ENCODE results near the gene PDLIM4.

Gene PDLIM4

DNA sequence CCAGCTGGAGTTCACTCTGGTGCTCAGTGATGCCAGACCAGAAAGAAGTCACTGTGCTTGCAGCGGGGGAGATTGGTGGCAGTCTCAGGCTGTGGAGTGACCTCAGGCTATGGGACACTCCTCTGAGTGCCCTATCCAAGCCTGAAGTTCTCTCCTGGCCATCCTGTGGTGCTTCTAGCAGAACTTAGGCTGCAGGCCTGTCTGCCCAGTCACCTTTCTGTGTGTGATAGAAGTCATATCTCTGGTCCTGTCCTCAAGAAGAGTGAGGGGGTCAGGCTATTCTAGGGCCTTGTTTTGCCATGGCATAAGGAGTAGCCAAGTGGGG is 9.3 kb downstream of the PDLIM4 start:
- no peak for DNase-seq (ENCODE audit: low read depth in 4 of 4, low spot score in 1 of 4)

GRCh38 chr5:132267166-132267739 is 9.8 kb downstream of the PDLIM4 start:
- no peak for DNase-seq (ENCODE audit: low read depth in 4 of 4, low spot score in 1 of 4)

- no peak for DNase-seq (ENCODE audit: low read depth in 4 of 4, low spot score in 1 of 4)
Observed at GRCh38 chr5:132267931-132268768, 10.7 kb downstream of the PDLIM4 start.

DNA sequence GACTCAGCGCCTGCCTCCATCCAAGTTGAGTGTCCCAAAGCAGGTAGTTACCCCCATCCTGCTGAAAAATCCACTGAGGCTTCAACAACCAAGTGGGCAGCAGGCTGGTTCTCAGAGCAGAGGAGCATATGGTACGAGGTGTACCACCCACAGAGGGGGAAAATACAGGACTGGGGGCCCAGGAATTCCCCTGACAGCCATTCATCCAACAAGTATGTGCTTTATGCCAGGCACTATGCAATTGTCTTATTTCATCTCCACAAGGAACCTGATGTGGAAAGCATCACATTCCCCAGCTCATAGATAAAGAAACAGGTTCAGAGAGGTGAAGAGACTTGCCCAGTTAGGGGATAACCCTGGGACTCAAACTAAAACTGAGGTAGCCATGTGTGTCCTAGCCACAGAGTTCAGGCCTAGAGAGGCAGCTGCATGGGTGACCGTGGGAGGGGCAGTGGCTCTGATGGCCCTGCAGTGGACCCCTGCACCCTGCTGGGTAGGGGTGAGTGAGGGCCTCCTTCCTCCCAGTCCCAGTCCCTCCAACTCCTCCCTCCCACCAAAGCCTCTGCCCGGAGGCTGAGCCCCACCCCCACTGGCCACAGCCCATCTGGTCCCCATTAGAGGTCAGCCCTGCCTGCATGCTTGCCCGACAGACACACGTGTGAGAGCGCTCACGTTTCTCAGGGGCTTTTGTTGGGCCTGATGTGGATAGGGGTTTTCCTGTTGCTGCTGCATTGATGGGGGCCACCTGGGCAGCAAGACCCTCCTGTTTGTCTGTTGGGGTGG is 11.5 kb downstream of the PDLIM4 start:
- DNase-seq (ENCODE audit: low read depth in 4 of 4, low spot score in 1 of 4) = no peak

GRCh38 chr5:132269635-132270334 is 12.3 kb downstream of the PDLIM4 start:
- no peak for DNase-seq (ENCODE audit: low read depth in 4 of 4, low spot score in 1 of 4)

DNA sequence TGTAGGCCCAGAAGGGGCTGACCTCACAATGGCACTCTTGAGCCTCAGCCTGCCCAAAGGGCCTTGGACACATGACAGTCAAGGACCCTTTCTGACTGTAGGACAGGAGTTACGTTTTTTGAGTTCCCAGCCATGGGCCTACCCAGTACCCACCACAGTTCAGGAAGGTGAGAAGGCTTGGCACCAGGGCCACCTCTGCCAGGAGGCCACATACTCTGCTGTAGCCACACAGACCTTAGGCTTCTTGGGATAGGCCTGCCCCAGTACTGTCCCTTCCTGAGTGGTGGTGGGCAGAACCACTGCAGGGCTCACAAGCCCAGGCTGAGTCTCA is 12.8 kb downstream of the PDLIM4 start:
- DNase-seq (ENCODE audit: low read depth in 4 of 4, low spot score in 1 of 4) = no peak

GRCh38 chr5:132270706-132271105 is 13.2 kb downstream of the PDLIM4 start:
- DNase-seq (ENCODE audit: low read depth in 4 of 4, low spot score in 1 of 4) = no peak

- no peak for DNase-seq (ENCODE audit: low read depth in 4 of 4, low spot score in 1 of 4)
Observed at GRCh38 chr5:132271251-132272246, 14.1 kb downstream of the PDLIM4 start.

GRCh38 chr5:132272311-132273210 is 15.1 kb downstream of the PDLIM4 start:
- peak; percentile 42 to 65 (median 54) for DNase-seq (ENCODE audit: low read depth in 4 of 4, low spot score in 1 of 4)

DNA sequence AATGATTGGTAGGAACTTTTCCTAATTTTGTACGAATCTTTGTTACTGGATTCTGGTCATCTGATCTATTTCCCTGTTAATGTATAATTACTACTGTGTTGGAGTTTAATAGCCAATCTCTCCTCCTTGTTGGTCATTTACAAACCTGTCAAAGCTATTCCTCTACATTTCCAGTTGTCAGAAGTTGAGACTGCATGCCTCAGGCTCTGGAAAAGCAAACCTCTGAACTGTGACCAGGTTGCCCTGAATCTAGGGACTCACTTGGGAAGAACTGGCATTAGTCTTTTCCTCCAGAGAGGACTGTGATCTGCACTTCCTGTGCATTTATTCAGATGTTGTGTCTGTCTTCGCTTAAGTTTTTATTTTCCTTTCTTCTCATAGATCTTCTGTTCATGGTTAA is 16.1 kb downstream of the PDLIM4 start:
- no peak for DNase-seq (ENCODE audit: low read depth in 4 of 4, low spot score in 1 of 4)

DNA sequence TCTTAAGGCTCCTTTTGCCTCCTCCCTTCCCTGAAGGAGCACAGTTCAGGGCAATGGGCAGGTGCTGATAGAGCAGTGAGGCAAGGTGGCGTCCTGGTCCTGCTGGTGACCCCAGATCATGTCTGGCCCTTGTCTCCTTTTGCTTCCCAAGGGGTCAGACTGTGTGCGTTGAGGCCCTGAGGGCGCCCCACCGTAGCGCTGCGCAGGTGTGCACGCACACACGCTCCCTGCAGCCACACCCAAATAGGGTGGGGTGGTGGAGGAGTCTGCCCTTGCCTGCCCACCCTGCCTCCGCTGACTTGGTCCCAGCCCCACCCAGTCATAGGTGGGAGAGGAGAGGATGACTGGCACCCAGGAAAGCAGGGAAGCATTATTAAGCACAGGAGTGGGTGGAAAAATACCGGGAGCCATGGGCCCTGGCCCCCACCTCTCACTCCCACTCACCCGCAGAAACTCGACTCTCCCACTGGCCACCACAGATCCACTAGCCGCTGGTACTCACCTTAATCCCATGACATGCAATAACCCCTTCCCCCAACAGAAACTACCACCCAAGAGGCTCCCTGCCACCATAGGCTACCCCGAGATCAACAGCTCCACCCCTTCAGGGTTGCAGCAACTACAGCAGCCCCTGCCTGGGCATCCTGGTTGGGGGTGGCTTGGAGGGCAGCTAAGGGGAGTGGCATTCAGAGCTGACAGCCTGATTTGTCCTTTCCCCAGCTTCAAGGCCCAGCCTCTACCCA is 16.7 kb downstream of the PDLIM4 start:
- DNase-seq (ENCODE audit: low read depth in 4 of 4, low spot score in 1 of 4) = no peak

- DNase-seq (ENCODE audit: low read depth in 4 of 4, low spot score in 1 of 4) = no peak
Observed at GRCh38 chr5:132275367-132276220, 18.1 kb downstream of the PDLIM4 start.

DNA sequence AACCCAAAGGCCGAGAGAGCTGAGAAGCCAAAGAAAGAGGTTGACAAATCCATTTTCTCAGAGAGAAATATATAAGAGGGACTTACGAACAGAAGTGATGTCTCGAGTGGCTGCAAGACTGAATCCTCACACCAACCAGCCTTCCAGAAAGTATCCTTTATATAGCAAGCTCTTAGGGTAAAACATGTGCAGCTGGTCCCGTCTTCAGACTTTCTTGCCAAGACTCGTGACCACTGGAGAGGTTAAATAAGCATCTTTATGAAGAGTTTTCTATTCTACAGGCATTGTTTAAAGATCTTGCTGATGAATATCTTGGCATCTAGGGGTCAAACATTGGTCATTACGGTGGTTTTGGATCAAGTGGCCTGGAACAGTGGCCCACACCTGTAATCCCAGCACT is 19.8 kb downstream of the PDLIM4 start:
- DNase-seq (ENCODE audit: low read depth in 4 of 4, low spot score in 1 of 4) = no peak

GRCh38 chr5:132277971-132278853 is 20.7 kb downstream of the PDLIM4 start:
- no peak for DNase-seq (ENCODE audit: low read depth in 4 of 4, low spot score in 1 of 4)

DNA sequence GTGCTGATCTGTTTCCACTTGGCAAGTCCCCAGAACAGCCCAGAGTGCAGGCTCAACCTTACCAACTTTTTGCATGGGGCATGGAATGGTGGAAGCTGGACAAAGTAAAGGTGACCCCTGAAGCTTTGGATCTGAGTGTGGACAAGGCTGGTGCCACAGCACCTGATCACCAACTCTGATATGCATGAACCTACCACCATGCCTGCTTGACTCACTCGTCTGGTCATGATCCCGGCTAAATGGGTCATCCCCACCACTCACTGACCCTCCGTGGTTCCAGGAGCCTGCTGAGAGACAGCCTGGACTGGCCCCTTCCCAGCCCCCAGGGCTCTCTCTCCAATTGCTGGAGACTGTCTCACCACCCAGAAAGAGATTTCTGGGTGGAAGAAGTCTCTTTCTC is 22.3 kb downstream of the PDLIM4 start:
- DNase-seq (ENCODE audit: low read depth in 4 of 4, low spot score in 1 of 4) = no peak

DNA sequence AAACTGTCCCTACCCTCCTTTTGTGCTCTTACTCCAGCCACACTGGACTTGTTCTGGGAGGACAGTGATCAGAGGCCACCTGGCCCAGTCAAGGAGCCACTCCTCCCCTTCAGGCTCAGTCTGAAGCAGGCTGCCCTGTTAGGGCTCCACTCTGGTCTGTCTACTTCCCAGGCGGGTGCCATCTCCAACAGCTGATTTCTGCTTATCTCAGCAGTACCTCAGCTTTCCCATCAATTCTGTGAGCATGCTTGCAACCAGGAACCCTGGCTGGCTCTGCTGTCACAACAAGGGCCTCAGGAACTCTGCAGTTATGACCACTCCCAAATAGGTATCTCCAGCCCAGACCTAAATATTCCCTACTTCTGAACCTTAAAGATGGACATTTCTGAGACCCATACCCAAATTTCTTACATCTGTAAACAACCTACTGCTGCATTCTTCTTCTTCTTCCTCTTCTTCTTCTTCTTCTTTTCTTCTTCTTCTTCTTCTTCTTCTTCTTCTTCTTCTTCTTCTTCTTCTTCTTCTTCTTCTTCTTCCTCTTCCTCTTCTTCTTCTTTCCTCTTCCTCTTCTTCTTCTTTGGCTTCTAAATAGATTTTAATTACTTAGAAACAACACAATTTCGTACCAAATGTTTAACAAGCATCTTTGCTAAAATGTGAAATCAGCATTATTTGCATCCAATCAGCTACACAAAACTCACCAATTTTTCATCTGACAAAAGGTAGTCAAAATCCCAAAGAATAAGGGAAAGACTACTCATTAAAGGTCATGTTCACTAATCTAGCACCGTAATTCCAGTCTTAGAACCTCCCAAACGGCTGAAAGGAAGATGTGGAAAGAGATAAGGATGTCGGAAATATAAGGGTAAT is 23.1 kb downstream of the PDLIM4 start:
- DNase-seq (ENCODE audit: low read depth in 4 of 4, low spot score in 1 of 4) = no peak

All from stimulated activated CD4-positive, alpha-beta T cell treated with anti-CD3 and anti-CD28 coated beads, Interleukin-1b, Interleukin-23, amount 100 ng/mL, for 24 hours (primary cell).